Raji (cell line): Measurements from ENCODE around the gene ADAM12.

Experiments used
- POLR2A ChIP-seq: IDR thresholded peaks from 2 replicates; pipeline ENCODE4 v1.6.1; 2011; ENCODE audit warnings: low read depth, low read length, control low read depth; ENCODE audit not compliant: insufficient read depth

ADAM12 gene

DNA sequence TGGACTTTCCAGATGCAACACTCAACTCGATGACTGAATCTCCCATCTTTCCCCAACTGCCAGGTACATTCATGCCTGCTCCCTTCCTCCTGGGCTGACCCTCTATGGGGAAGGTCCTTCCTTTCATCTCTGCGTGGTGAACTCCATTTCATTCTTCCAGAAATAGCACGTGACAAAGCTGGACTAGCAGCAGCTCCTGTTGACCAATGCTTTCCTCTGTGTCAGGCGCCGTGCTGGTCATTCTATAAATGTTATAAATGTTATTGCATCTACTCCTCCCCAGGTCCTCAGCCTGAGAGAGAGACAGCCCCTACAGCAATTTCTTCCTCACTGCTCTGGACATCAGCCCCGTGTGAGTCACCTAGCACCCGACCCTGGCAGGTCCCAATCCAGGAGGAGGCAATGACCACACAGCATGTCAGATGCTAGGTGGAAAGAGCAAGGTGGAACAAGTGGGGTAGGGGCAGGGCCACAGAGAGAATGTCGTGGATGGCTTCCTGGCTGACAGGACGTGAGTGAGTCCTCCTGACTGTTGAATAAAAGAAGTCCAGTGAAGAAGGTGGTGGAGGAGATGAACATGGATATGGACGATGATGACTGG is 178.1 kb downstream of the ADAM12 start:
- no peak for TF ChIP-seq POLR2A

DNA sequence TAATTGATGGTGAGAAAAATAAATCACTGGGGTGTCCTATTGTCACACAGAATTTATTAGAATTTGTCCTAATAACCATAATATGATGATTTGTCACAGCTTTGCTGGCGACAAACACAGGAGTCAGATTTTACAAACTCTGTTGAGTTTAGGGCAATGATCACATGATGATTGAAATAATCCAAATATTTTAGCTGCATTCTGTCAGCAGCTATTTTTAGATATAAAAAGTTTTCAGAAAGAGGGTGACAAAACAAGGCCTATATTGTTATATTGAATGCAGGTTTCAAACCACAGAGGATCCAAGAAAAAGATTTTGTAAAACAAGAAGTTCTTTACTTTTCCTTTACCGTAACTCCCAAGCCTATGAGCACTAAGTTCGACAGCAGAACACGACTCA is 178.8 kb downstream of the ADAM12 start:
- no peak for TF ChIP-seq POLR2A

- no peak for TF ChIP-seq POLR2A
Measured at GRCh38 chr10:126208726-126209302, 179.5 kb downstream of the ADAM12 start.

DNA sequence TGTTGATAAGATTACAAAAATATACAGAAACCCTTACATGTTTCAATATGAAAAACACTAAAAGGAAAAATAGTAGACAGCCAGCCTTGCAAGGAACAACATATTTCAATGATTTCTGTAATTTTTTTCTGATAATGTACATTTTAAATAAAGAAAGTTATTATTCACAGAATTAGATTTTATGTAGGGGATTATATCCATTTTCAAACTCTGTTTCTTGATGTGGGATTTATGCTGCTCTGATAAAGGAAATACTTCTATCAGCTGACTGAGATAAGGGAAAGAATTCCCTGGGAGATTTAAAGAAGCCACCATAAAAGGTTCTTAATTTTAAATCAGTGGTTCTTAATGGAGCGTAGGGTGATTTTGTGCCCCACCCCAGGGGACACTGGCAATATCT is 180.4 kb downstream of the ADAM12 start:
- TF ChIP-seq POLR2A, result no peak

DNA sequence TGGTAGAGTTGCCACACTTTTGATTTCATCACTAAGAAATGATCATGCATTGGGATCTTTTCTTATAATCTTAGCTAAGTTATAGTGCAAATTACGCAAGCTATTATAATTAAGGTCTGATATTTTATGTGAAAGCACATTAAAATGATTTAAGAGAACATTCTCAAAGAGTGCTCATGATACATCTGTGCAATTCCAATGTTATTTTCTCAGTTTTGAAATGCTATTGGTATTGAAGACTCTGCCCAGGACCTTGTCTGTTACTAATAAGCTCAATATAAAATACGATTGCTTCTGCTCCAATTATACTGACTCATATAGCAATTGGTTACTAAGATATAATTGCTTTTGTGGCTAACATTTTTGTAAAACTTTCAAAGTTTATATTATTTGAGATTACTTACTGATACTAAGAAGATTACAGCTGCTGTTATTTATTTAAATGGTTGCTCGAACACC is 180.9 kb downstream of the ADAM12 start:
- TF ChIP-seq POLR2A, result no peak

- no peak for TF ChIP-seq POLR2A
Measured at GRCh38 chr10:126205486-126206205, 182.6 kb downstream of the ADAM12 start.

DNA sequence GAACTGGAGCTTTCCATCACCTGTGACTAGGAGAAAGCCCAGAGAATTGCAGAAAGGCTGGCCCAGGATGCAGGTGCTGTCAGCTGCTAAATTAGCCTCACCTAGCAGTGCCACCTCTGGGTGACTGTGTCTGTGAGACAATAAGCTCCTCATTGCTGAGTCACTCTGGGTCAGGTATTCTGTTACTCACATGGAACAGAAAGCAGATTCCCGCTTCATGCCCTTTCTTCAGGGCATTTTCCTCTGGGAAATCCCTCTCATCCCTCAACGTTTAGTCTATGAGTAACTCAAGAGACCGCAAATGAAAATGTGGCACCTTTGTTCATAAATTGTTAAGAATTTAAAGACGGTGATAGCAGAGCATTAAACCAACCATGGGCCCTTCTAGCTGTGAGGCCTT is 184.0 kb downstream of the ADAM12 start:
- no peak for TF ChIP-seq POLR2A

DNA sequence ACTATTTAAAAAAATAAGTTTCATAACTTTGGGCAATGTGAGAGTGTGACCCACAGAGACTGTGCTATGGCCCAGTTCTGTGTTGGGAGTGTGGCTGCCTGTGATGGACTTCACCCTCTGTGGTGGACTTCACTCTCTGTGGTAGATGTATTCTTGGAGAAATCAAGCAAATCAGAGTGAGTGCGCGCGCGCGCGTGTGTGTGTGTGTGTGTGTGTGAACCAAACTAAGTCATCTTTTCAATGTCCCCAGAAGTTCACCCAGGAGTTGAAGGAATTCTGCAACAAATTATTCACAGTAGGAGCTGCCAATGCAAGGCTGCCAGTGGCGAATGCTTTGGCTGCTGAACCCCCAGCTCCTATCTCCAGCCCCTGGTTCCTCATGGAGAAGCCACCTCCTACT is 184.5 kb downstream of the ADAM12 start:
- no peak for TF ChIP-seq POLR2A

DNA sequence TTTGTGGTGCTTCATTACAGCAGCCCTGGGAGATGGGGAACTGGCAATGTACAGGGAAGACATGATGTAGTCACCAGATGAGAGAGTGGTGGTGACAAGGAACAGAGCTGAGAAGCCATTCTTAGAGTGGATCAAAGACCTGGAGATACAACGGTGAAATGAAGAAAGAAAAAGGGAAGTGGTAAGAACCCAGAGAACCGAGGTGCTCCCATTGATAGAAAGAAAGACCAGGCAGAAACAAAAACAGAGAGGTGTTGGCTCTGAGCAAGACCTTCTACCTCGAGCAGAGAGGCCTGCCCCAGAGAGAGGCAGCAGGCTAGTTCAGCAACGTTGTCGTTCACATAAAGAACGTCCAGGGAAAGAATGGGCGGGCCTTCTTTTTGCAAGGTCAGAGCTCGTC is 186.7 kb downstream of the ADAM12 start:
- TF ChIP-seq POLR2A, result no peak

DNA sequence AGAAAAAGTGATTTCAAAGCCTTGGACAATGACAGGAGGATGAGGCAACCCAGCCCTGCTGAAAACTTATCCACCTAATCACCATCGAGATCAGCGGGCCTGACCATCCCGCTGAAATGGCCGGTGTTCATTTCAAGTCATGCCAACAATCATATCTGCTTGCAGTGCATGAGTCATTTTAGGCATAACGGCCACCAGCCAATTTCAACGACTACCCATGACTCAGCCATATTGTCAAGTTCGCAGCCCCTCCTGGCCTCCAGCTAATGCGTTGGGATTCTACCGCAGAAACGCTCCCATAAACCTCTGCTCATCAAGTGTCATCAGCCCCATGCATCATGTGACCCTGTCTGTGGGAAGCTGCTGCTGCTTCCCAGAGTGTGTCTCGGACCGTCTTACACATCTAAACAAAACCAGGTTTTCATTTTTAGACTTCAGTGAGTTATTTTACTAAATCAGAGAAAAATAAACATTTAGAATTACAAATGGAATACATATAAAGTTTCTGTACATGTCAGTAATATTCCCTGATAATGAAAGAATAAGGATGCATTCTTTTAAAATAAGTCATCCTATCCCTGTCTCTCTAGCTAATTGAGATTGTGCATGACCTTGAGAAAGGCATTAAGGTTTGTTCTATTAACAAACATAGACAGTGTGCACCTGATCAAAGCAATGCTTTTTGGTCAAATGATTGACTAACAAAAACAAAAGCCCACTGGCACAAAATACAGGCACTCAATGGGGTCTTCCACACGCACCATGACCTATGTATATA is 188.9 kb downstream of the ADAM12 start:
- no peak for TF ChIP-seq POLR2A

DNA sequence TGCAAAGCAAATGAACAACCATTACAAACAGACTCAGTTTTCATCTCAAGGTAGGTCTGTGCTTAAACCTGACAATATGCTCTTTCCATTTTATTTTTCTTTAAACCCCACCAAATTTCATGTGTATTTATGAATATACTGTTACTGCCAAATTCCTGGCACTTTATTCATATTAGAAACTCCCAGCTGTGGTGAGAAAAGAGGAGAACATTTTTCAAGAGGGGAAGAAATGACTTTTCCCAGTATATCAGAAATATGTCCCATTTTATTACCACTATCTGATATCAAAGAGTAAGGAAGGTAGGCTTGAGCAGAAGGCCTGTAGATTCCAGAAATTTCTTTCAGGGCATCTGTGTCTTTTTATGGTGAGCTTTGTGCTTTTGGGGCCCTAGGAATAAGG is 189.6 kb downstream of the ADAM12 start:
- TF ChIP-seq POLR2A, result no peak

DNA sequence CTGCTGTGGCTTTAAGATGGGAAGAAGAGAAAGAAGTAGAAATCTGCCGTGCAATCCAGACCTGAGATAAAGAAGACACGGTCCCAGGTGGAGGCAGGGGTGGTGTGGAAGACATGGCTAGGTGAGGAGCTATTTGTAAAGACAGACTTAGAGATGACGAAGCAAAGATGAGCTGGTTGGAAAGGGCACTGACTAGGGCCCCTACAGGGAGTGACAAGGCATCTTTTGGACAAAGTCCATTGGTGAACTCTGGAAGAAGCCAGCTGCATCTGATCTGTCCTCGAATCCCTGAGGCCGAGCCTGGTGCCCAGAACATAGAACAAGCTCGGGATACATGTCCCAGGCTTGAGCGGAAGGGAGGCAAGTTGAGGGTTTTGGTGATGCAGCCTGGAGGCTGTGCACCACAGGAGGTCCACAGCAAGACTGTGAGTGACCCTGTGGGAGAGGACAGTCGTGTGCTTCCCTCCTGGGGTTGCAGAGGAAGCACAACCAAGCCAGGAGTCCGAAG is 191.2 kb downstream of the ADAM12 start:
- TF ChIP-seq POLR2A, result no peak

GRCh38 chr10:126196281-126196680 is 192.0 kb downstream of the ADAM12 start:
- no peak for TF ChIP-seq POLR2A

DNA sequence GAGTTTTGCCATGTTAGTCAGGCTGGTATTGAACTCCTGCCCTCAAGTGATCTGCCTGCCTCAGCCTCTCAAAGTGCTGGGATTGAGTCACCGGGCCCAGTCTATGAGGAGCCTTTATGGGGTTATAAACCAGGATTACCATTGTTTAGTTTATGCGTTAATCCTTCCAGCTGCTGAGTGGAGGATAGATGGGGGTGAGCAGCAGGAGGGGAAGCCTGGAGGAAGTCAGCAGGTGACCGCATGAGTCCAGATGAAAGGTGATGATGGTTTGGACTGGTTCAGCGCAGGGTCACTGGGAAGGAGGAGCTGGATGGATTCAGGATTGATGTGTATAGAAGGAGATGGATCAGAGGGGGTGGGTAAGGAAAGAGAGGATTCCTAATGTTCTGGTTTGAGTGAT is 197.1 kb downstream of the ADAM12 start:
- no peak for TF ChIP-seq POLR2A

GRCh38 chr10:126188679-126189200 is 199.5 kb downstream of the ADAM12 start:
- TF ChIP-seq POLR2A, result no peak
